GM12878 (cell line): ENCODE results near the gene CARD11. TPM values are rescaled to one million over a fixed set of nuclear protein-coding genes. Genes with fewer than 3 reads are reported as not detected.

Experiments used
- ATAC-seq: fragments of 200-7000 bp; cut with Tn5 transposase; 3 replicates; pipeline ENCODE4 v1.9.1; 2020; ENCODE audit warnings: mild to moderate bottlenecking, moderate library complexity
- BruUV-seq: library from RNA; stranded (reverse); fragments of 400-500 nt; replicated peaks from 2 replicates; lab custom pipeline; 2021; lab: Mats Ljungman, UMichigan
- CTCF ChIA-PET: fragments of 300-600 bp; sonication (Branson Sonifier 250); formaldehyde crosslinking; extraction: SDS; loops from one replicate; lab custom pipeline; 2021; ENCODE audit warnings: inconsistent platforms; lab: Yijun Ruan, JAX
- POLR2A ChIA-PET: fragments of 350-600 bp; formaldehyde crosslinking; extraction: SDS; loops from one replicate; lab custom pipeline; 2021; ENCODE audit warnings: inconsistent platforms; lab: Charles Lee
- RAD21 ChIA-PET: fragments of 300-600 bp; sonication (Branson Sonifier 250); formaldehyde crosslinking; loops from one replicate; lab custom pipeline; 2023; ENCODE audit warnings: antibody characterized with exemption; ENCODE audit not compliant: unreplicated experiment; lab: Charles Lee
- SMC1A ChIA-PET: fragments of 300-600 bp; sonication (Branson Sonifier 250); formaldehyde crosslinking; loops from one replicate; lab custom pipeline; 2023; ENCODE audit not compliant: unreplicated experiment, uncharacterized antibody; lab: Charles Lee
- DNase-seq: peaks from one replicate; pipeline ENCODE4 v3.0.0-alpha.2; 2011; ENCODE audit warnings: low read depth, low spot score
- FAIRE-seq: peaks from 3 replicates; lab custom pipeline; 2011; peaks lifted over from hg19 to GRCh38; lab: Jason Lieb, UNC
- H2AFZ ChIP-seq: 2 replicates; pipeline ENCODE4 v1.6.0; 2011; ENCODE audit warnings: low read depth, low read length, control low read depth; ENCODE audit not compliant: control insufficient read depth
- H3K27ac ChIP-seq: 2 replicates; pipeline ENCODE4 v1.5.1; 2011; ENCODE audit warnings: control low read depth; ENCODE audit not compliant: control insufficient read depth, insufficient read depth
- H3K27me3 ChIP-seq, 2 experiments: replicated peaks in 1 of 2; 2 replicates each; pipeline versions ENCODE4 v1.6.0 to v1.6.1; 2011; ENCODE audit warnings: low read length in 1 of 2; ENCODE audit not compliant: control insufficient read depth in 2 of 2, insufficient read depth in 2 of 2
- H3K36me3 ChIP-seq, 2 experiments: 2 replicates each; pipeline ENCODE4 v1.5.1; 2011; ENCODE audit warnings: low read length in 1 of 2; ENCODE audit not compliant: control insufficient read depth in 2 of 2, insufficient read depth in 2 of 2
- H3K4me1 ChIP-seq: 2 replicates; pipeline ENCODE4 v1.6.1; 2011; ENCODE audit warnings: mild to moderate bottlenecking, low read length, moderate library complexity, mixed read lengths; ENCODE audit not compliant: control insufficient read depth, insufficient read depth
- H3K4me2 ChIP-seq: 2 replicates; pipeline ENCODE4 v1.6.0; 2011; ENCODE audit warnings: control low read depth; ENCODE audit not compliant: control insufficient read depth, insufficient read depth
- H3K4me3 ChIP-seq: fragments of 200-600 bp; sonication (generic); 2 replicates; pipeline ENCODE4 v1.5.1; 2016
- H3K79me2 ChIP-seq: 2 replicates; pipeline ENCODE4 v1.6.0; 2011; ENCODE audit warnings: low read length; ENCODE audit not compliant: control insufficient read depth, insufficient read depth
- H3K9ac ChIP-seq: 2 replicates; pipeline ENCODE4 v1.8.0; 2011; ENCODE audit warnings: low read length, control low read depth, mixed read lengths; ENCODE audit not compliant: control insufficient read depth, insufficient read depth
- H3K9me3 ChIP-seq: replicated peaks from 3 replicates; pipeline ENCODE4 v1.5.1; 2011; ENCODE audit warnings: mild to moderate bottlenecking, low read length; ENCODE audit not compliant: control insufficient read depth, insufficient read depth
- H4K20me1 ChIP-seq: 2 replicates; pipeline ENCODE4 v1.6.0; 2011; ENCODE audit not compliant: control insufficient read depth, insufficient read depth
- CBFB ChIP-seq: IDR thresholded peaks from 2 replicates; pipeline ENCODE4 v1.6.1; 2016; ENCODE audit warnings: antibody characterized with exemption, low read depth
- CBX3 ChIP-seq: fragments of 200-600 bp; sonication (generic); IDR thresholded peaks from 2 replicates; pipeline ENCODE4 v1.6.1; 2016; ENCODE audit warnings: low read depth, borderline replicate concordance
- HDAC2 ChIP-seq: fragments of 200-600 bp; sonication (generic); IDR thresholded peaks from 2 replicates; pipeline ENCODE4 v1.6.1; 2017
- IKZF1 ChIP-seq: fragments of 450-650 bp; conservative IDR thresholded peaks from 2 replicates; pipeline ENCODE4 v1.6.1; 2017; ENCODE audit warnings: antibody characterized with exemption, mild to moderate bottlenecking
- JUND ChIP-seq: IDR thresholded peaks from 2 replicates; pipeline ENCODE4 v1.6.1; 2012; ENCODE audit warnings: low read depth, mild to moderate bottlenecking, low read length, improper control_type of control experiment, moderate library complexity
- KAT2A ChIP-seq: conservative IDR thresholded peaks from 2 replicates; pipeline ENCODE4 v1.6.1; 2011; ENCODE audit warnings: low read depth, low read length; ENCODE audit not compliant: control insufficient read depth
- NBN ChIP-seq: fragments of 450-650 bp; IDR thresholded peaks from 2 replicates; pipeline ENCODE4 v1.6.1; 2016
- NR2F1 ChIP-seq: fragments of 450-650 bp; conservative IDR thresholded peaks from 2 replicates; pipeline ENCODE4 v1.6.1; 2017; ENCODE audit warnings: mild to moderate bottlenecking
- NRF1 ChIP-seq: conservative IDR thresholded peaks from 2 replicates; pipeline ENCODE4 v1.6.1; 2011; ENCODE audit warnings: mild to moderate bottlenecking, low read depth, low read length, improper control_type of control experiment
- RB1 ChIP-seq: fragments of 450-650 bp; formaldehyde crosslinking; IDR thresholded peaks from 2 replicates; pipeline ENCODE4 v1.6.1; 2017; ENCODE audit warnings: mild to moderate bottlenecking, borderline replicate concordance
- SUZ12 ChIP-seq: fragments of 200-600 bp; sonication (generic); IDR thresholded peaks from one replicate; pipeline ENCODE4 v1.6.1; 2018; ENCODE audit warnings: antibody characterized with exemption, mild to moderate bottlenecking; ENCODE audit not compliant: unreplicated experiment
- TCF12 ChIP-seq: IDR thresholded peaks from 2 replicates; pipeline ENCODE4 v1.6.1; 2011; ENCODE audit warnings: low read depth, mild to moderate bottlenecking, low read length
- TCF7 ChIP-seq: IDR thresholded peaks from 2 replicates; pipeline ENCODE4 v1.6.1; 2014; ENCODE audit warnings: antibody characterized with exemption, borderline replicate concordance
- YBX1 ChIP-seq: fragments of 450-650 bp; IDR thresholded peaks from 2 replicates; pipeline ENCODE4 v1.6.1; 2016; ENCODE audit warnings: antibody characterized with exemption
- WGBS: methylation state at CpG from one replicate; pipeline ENCODE4 v1.1.6; 2016; ENCODE audit warnings: low lambda C conversion rate; ENCODE audit not compliant: insufficient replicate concordance, insufficient coverage; ENCODE audit errors: missing lambda C conversion rate; 5-methylcytosine and 5-hydroxymethylcytosine counted together
- in situ Hi-C: fragments of 300-500 bp; cut with MboI; formaldehyde crosslinking; loops from 9 replicates; pipeline ENCODE4 v1.14.3; 2018; ENCODE audit warnings: mixed read lengths
- intact Hi-C: fragments of 100-400 bp; cut with micrococcal nuclease; formaldehyde crosslinking; loops from one replicate; pipeline ENCODE4 v1.14.2; 2022; ENCODE audit not compliant: unreplicated experiment
- polyA plus RNA-seq, 11 experiments: library from polyadenylated mRNA; depleted of rRNA in 4 of 11; unstranded in 6 of 11; stranded (reverse) in 5 of 11; fragments of >200 nt; fragmentation: Nextera tagmentation in 4 of 11; fragmentation: Illumina TruSeq in 1 of 11; extraction: Ambion mirVana in 4 of 11; extraction: Trizol in 1 of 11; gene quantifications; 1 replicate in 1 of 11; 2 replicates in 10 of 11; pipeline versions ENCODE4 v1.2.1 to v1.2.3, GENCODE V29; 2011 to 2016; ENCODE audit warnings: inconsistent platforms in 2 of 11, missing spikeins in 2 of 11, low read depth in 1 of 11
- total RNA-seq, 4 experiments: library from RNA; depleted of rRNA in 3 of 4; stranded (reverse); fragments of >200 nt in 3 of 4; fragmentation: Illumina TruSeq in 1 of 4; extraction: Trizol in 1 of 4; gene quantifications; 2 replicates each; pipeline versions ENCODE4 v1.2.1 to v1.2.3, GENCODE V29; 2013 to 2021
- TF ChIP-seq, protein P1 (sequence below): fragments of 450-650 bp; IDR thresholded peaks from 2 replicates; pipeline ENCODE4 v1.6.1; 2016; ENCODE audit warnings: mild to moderate bottlenecking
- TF ChIP-seq, protein P2 (sequence below): fragments of 450-650 bp; formaldehyde crosslinking; IDR thresholded peaks from 2 replicates; pipeline ENCODE4 v1.4.0; 2020; ENCODE audit warnings: mild to moderate bottlenecking, moderate library complexity

Gene CARD11
- total and polyA plus RNA-seq, 10 of the 15 experiments (the other 5 are each of a cell fraction or from before 2014, with no cell fraction given): 0.27 to 72.0 (median 28.4) TPM

DNA sequence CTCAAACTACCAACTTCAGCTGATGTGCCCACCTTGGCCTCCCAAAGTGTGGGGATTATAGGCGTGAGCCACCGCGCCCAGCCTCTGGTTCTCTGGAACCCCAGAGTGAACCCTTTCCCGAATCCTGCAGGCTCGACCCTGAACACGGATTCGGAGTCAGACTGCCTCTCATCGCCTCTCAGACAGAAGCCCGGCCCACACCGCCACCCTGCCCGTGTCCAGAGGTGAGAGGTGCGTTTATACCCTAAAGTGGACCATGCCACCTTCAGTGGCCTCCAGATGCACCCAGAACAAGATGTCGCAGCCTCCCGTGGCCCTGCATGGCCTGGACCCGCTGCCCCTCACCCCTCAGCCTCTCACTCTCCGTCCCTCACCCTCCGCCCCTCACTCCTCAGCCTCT, 134.6 kb downstream of the CARD11 start:
- Histone ChIP-seq H3K4me2 (no peak overlapping the region), H4K20me1 (no peaks in the 10 kb centered on the region), H2AFZ (no peak overlapping the region), H3K79me2 (no peaks in the 10 kb centered on the region), H3K27me3 (no peaks in the 10 kb centered on the region), H3K36me3 (peaks cover 3 to 4% of the 10 kb centered on the region in 2 experiments; a peak in 3 of 4 replicates), H3K4me3 (no peak overlapping the region), H3K27ac (no peak overlapping the region), H3K9me3 (no peaks in the 10 kb centered on the region; the same call in 2 of the 3 replicates), H3K4me1 (0 out of 2 replicates have a peak, but pooled peaks cover 4% of the 10 kb centered on the region), H3K9ac (no peak overlapping the region)
- no peak for ATAC-seq
- ChIA-PET SMC1A (no interaction called here), POLR2A (no interaction called here), CTCF (interaction anchor here (0.6 kb wide), 1 partner anchor 20 kb away, joined by 3 read pairs; no protein-coding TSS in a partner anchor), RAD21 (no interaction called here)
- in situ Hi-C loops (no loop called here), intact Hi-C loops (no loop called here)
- no peak for DNase-seq
- no TSS peak for BruUV-seq
- 97% methylated on average over 14 of the region's 17 CpGs for WGBS
- no peak for FAIRE-seq
- TF ChIP-seq YBX1 (no peak), CBFB (no peak), TCF12 (no peak), IKZF1 (no peak), JUND (no peak), TCF7 (no peak), NR2F1 (no peak), KAT2A (no peak), NRF1 (no peak), CBX3 (no peak), HDAC2 (no peak), SUZ12 (no peak), NBN (no peak), RB1 (no peak)
- TF ChIP-seq, protein P1, sequence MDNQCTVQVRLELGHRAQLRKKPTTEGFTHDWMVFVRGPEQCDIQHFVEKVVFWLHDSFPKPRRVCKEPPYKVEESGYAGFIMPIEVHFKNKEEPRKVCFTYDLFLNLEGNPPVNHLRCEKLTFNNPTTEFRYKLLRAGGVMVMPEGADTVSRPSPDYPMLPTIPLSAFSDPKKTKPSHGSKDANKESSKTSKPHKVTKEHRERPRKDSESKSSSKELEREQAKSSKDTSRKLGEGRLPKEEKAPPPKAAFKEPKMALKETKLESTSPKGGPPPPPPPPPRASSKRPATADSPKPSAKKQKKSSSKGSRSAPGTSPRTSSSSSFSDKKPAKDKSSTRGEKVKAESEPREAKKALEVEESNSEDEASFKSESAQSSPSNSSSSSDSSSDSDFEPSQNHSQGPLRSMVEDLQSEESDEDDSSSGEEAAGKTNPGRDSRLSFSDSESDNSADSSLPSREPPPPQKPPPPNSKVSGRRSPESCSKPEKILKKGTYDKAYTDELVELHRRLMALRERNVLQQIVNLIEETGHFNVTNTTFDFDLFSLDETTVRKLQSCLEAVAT: no peak
- TF ChIP-seq, protein P2, sequence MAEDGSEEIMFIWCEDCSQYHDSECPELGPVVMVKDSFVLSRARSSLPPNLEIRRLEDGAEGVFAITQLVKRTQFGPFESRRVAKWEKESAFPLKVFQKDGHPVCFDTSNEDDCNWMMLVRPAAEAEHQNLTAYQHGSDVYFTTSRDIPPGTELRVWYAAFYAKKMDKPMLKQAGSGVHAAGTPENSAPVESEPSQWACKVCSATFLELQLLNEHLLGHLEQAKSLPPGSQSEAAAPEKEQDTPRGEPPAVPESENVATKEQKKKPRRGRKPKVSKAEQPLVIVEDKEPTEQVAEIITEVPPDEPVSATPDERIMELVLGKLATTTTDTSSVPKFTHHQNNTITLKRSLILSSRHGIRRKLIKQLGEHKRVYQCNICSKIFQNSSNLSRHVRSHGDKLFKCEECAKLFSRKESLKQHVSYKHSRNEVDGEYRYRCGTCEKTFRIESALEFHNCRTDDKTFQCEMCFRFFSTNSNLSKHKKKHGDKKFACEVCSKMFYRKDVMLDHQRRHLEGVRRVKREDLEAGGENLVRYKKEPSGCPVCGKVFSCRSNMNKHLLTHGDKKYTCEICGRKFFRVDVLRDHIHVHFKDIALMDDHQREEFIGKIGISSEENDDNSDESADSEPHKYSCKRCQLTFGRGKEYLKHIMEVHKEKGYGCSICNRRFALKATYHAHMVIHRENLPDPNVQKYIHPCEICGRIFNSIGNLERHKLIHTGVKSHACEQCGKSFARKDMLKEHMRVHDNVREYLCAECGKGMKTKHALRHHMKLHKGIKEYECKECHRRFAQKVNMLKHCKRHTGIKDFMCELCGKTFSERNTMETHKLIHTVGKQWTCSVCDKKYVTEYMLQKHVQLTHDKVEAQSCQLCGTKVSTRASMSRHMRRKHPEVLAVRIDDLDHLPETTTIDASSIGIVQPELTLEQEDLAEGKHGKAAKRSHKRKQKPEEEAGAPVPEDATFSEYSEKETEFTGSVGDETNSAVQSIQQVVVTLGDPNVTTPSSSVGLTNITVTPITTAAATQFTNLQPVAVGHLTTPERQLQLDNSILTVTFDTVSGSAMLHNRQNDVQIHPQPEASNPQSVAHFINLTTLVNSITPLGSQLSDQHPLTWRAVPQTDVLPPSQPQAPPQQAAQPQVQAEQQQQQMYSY (CRISPR knock-in tag): no peak
